K562 (cell line): ENCODE results near the gene HLA-DQB1. TPM values are rescaled to one million over a fixed set of nuclear protein-coding genes. Genes with fewer than 3 reads are reported as not detected.

Source experiments
- ATAC-seq: fragments of 200-7000 bp; cut with Tn5 transposase; 3 replicates; pipeline ENCODE4 v1.9.1; 2020; ENCODE audit warnings: moderate library complexity
- BruUV-seq: library from RNA; stranded (reverse); fragments of 400-500 nt; replicated peaks from 2 replicates; lab custom pipeline; 2021; lab: Mats Ljungman, UMichigan
- CTCF ChIA-PET: fragments of 300-600 bp; formaldehyde crosslinking; extraction: SDS; loops from one replicate; lab custom pipeline; 2021; ENCODE audit warnings: low intra/inter-chr PET ratio; lab: Yijun Ruan, JAX
- POLR2A ChIA-PET: fragments of 300-600, 350-650 bp; sonication (Branson Sonifier 250); formaldehyde crosslinking; extraction: SDS; loops from one replicate; lab custom pipeline; 2021; ENCODE audit warnings: antibody characterized with exemption, inconsistent platforms; lab: Yijun Ruan, JAX
- DNase-seq, 4 experiments: peaks; one replicate each; pipeline versions ENCODE4 v3.0.0 to v3.0.0-alpha.2; 2011 to 2018; ENCODE audit warnings: low spot score in 3 of 4, mixed read lengths in 3 of 4; ENCODE audit errors: extremely low read depth in 1 of 4
- FAIRE-seq: peaks from 2 replicates; lab custom pipeline; 2011; peaks lifted over from hg19 to GRCh38; lab: Jason Lieb, UNC
- H2AFZ ChIP-seq: 2 replicates; pipeline ENCODE4 v1.6.0; 2011; ENCODE audit warnings: low read depth, low read length, control low read depth, inconsistent platforms
- H3K27ac ChIP-seq: fragments of 200-600 bp; 3 replicates; pipeline ENCODE4 v1.8.0; 2011; ENCODE audit warnings: low read depth, mild to moderate bottlenecking, control low read depth, inconsistent platforms, low read length, moderate library complexity, mixed read lengths; ENCODE audit errors: extremely low read depth
- H3K27me3 ChIP-seq, 2 experiments: fragments of 300-600 bp in 1 of 2; 2 replicates in 1 of 2; 3 replicates in 1 of 2; pipeline versions ENCODE4 v1.6.0 to v1.8.0; 2011; ENCODE audit warnings: inconsistent platforms in 2 of 2, low read length in 2 of 2, mild to moderate bottlenecking in 1 of 2, mixed read lengths in 1 of 2, moderate library complexity in 1 of 2; ENCODE audit not compliant: control insufficient read depth in 2 of 2, insufficient read depth in 2 of 2
- H3K36me3 ChIP-seq: fragments of 300-600 bp; 3 replicates; pipeline ENCODE4 v1.8.0; 2011; ENCODE audit warnings: mild to moderate bottlenecking, low read length, inconsistent platforms; ENCODE audit not compliant: control insufficient read depth, insufficient read depth
- H3K4me1 ChIP-seq, 2 experiments: fragments of 200-600 bp in 1 of 2; replicated peaks in 1 of 2; 2 replicates in 1 of 2; 3 replicates in 1 of 2; pipeline versions ENCODE4 v1.5.1 to v1.8.0; 2011; ENCODE audit warnings: inconsistent platforms in 2 of 2, low read length in 2 of 2, mild to moderate bottlenecking in 1 of 2, mixed read lengths in 1 of 2, moderate library complexity in 1 of 2; ENCODE audit not compliant: control insufficient read depth in 2 of 2, insufficient read depth in 2 of 2
- H3K4me2 ChIP-seq: 2 replicates; pipeline ENCODE4 v1.6.1; 2011; ENCODE audit warnings: low read length, control low read depth, inconsistent platforms, mixed read lengths; ENCODE audit not compliant: insufficient read depth
- H3K4me3 ChIP-seq: fragments of 200-600 bp; sonication (generic), shearing (Covaris generic); 2 replicates; pipeline ENCODE4 v1.5.1; 2016; ENCODE audit warnings: control low read depth, inconsistent platforms
- H3K79me2 ChIP-seq: fragments of 200-600 bp; 3 replicates; pipeline ENCODE4 v1.8.0; 2011; ENCODE audit warnings: low read length, inconsistent platforms; ENCODE audit not compliant: control insufficient read depth, insufficient read depth
- H3K9ac ChIP-seq, 2 experiments: 2 replicates each; pipeline versions ENCODE4 v1.6.0 to v1.6.1; 2011; ENCODE audit warnings: low read depth in 2 of 2, low read length in 2 of 2, control low read depth in 1 of 2, inconsistent platforms in 1 of 2, mild to moderate bottlenecking in 1 of 2, mixed read lengths in 1 of 2; ENCODE audit not compliant: insufficient read depth in 1 of 2
- H3K9me1 ChIP-seq: one replicate; pipeline ENCODE4 v1.6.0; 2011; ENCODE audit warnings: inconsistent platforms, mild to moderate bottlenecking, low read length, moderate library complexity; ENCODE audit not compliant: control insufficient read depth, insufficient read depth
- H3K9me3 ChIP-seq: replicated peaks from 2 replicates; pipeline ENCODE4 v1.5.1; 2011; ENCODE audit warnings: low read depth, low read length, inconsistent platforms; ENCODE audit not compliant: control insufficient read depth, insufficient read depth
- H4K20me1 ChIP-seq: replicated peaks from 2 replicates; pipeline ENCODE4 v1.6.1; 2011; ENCODE audit warnings: low read length, inconsistent platforms, mixed read lengths; ENCODE audit not compliant: control insufficient read depth, insufficient read depth
- BRF2 ChIP-seq: IDR thresholded peaks from 3 replicates; pipeline ENCODE4 v1.6.1; 2011; ENCODE audit warnings: borderline replicate concordance, mild to moderate bottlenecking; ENCODE audit not compliant: insufficient read length, insufficient read depth
- ESRRB ChIP-seq: fragments of 250-450 bp; sonication (Bioruptor Pico); IDR thresholded peaks from 2 replicates; pipeline ENCODE4 v1.5.0; 2020; ENCODE audit warnings: mild to moderate bottlenecking, moderate library complexity, borderline replicate concordance
- HCFC1 ChIP-seq: IDR thresholded peaks from 2 replicates; pipeline ENCODE4 v1.6.1; 2012; ENCODE audit warnings: low read depth, low read length, improper control_type of control experiment
- HES1 ChIP-seq: fragments of 450-650 bp; IDR thresholded peaks from 2 replicates; pipeline ENCODE4 v1.6.1; 2016; ENCODE audit warnings: low read depth, mild to moderate bottlenecking, moderate library complexity
- IRF1 ChIP-seq: sonication (generic); formaldehyde crosslinking; IDR thresholded peaks from 2 replicates; pipeline ENCODE4 v1.8.0; 2022; ENCODE audit warnings: missing genetic modification reagents, mild to moderate bottlenecking, borderline replicate concordance
- MITF ChIP-seq: IDR thresholded peaks from 2 replicates; pipeline ENCODE4 v1.6.1; 2014; ENCODE audit warnings: antibody characterized with exemption
- NFATC3 ChIP-seq: fragments of 450-650 bp; IDR thresholded peaks from 2 replicates; pipeline ENCODE4 v1.6.1; 2017; ENCODE audit warnings: mild to moderate bottlenecking
- PRDM10 ChIP-seq: fragments of 450-650 bp; IDR thresholded peaks from 2 replicates; pipeline ENCODE4 v1.6.1; 2018; ENCODE audit not compliant: partially characterized antibody
- RCOR1 ChIP-seq, 2 experiments: IDR thresholded peaks; 2 replicates each; pipeline ENCODE4 v1.6.1; 2012; ENCODE audit warnings: low read depth in 2 of 2, low read length in 2 of 2, borderline replicate concordance in 1 of 2, improper control_type of control experiment in 1 of 2
- SRSF7 ChIP-seq: fragments of 200-400 bp; formaldehyde crosslinking; optimal IDR thresholded peaks from 2 replicates; pipeline ENCODE3; 2017; ENCODE audit warnings: mild to moderate bottlenecking, low read depth, low read length
- XRCC5 ChIP-seq: fragments of 200-400 bp; formaldehyde crosslinking; IDR thresholded peaks from 2 replicates; pipeline ENCODE4 v1.6.1; 2017; ENCODE audit warnings: low read depth, mild to moderate bottlenecking, low read length
- ZC3H8 ChIP-seq: fragments of 450-650 bp; IDR thresholded peaks from 2 replicates; pipeline ENCODE4 v1.6.1; 2017
- ZNF165 ChIP-seq: fragments of 250-450 bp; sonication (Bioruptor Pico); IDR thresholded peaks from 2 replicates; pipeline ENCODE4 v1.4.0; 2020; ENCODE audit warnings: borderline replicate concordance
- ZNF511 ChIP-seq: sonication (generic); formaldehyde crosslinking; IDR thresholded peaks from 2 replicates; pipeline ENCODE4 v1.8.0; 2022; ENCODE audit warnings: mild to moderate bottlenecking, missing genetic modification reagents
- ZNF717 ChIP-seq: fragments of 250-450 bp; sonication (Bioruptor Pico); IDR thresholded peaks from 2 replicates; pipeline ENCODE4 v1.5.0; 2021
- WGBS: fragments of 100-300 bp; shearing (Covaris generic); methylation state at CpG from one replicate; pipeline ENCODE4 v1.1.6; 2016; ENCODE audit warnings: low coverage, mixed read lengths; ENCODE audit not compliant: insufficient coverage; ENCODE audit errors: missing lambda C conversion rate; 5-methylcytosine and 5-hydroxymethylcytosine counted together
- in situ Hi-C: fragments of 300-500 bp; cut with MboI; formaldehyde crosslinking; loops from 4 replicates; pipeline ENCODE4 v1.15.0; 2018; ENCODE audit warnings: inconsistent platforms, mixed read lengths
- intact Hi-C: fragments of 100-400 bp; cut with micrococcal nuclease; formaldehyde crosslinking; loops from 2 replicates; pipeline ENCODE4 v1.14.2; 2022
- polyA plus RNA-seq, 8 experiments: library from polyadenylated mRNA; depleted of rRNA in 4 of 8; stranded (reverse) in 5 of 8; unstranded in 3 of 8; fragments of >200 nt; fragmentation: Nextera tagmentation in 2 of 8; fragmentation: Illumina TruSeq in 1 of 8; extraction: Ambion mirVana in 2 of 8; extraction: Trizol in 1 of 8; gene quantifications; 2 replicates each; pipeline versions ENCODE4 v1.2.1 to v1.2.3, GENCODE V29; 2011 to 2014; ENCODE audit warnings: inconsistent platforms in 1 of 8, missing spikeins in 1 of 8
- total RNA-seq, 7 experiments: library from RNA; depleted of rRNA in 6 of 7; stranded (reverse); fragments of >200 nt in 6 of 7; fragmentation: Illumina TruSeq in 2 of 7; extraction: Trizol in 2 of 7; gene quantifications; 2 replicates each; pipeline versions ENCODE4 v1.2.1 to v1.2.3, GENCODE V29; 2011 to 2021; ENCODE audit warnings: low replicate concordance in 1 of 7

Gene HLA-DQB1
- total and polyA plus RNA-seq, 9 of the 15 experiments (the other 6 are each of a cell fraction or from before 2014, with no cell fraction given), result 0.29 TPM; not detected in 8

GRCh38 chr6:32655203-32655710 is 11.2 kb downstream of the HLA-DQB1 start:
- TF ChIP-seq HCFC1 (no peak), MITF (no peak), ZNF165 (CRISPR knock-in tag) (no peak), ZC3H8 (no peak), HES1 (no peak), IRF1 (no peak), PRDM10 (no peak), NFATC3 (no peak), XRCC5 (no peak), ZNF717 (CRISPR knock-in tag) (no peak), ESRRB (no peak), BRF2 (no peak), RCOR1 (IDR thresholded peaks at IDR 0.05; ENCODE audit: borderline replicate concordance in 1 of 2, low read depth in 2 of 2, low read length in 2 of 2) (no peak), SRSF7 (no peak), ZNF511 (CRISPR knock-in tag) (no peak)
- no peaks in the 10 kb centered on the region for H3K36me3 ChIP-seq
- H3K27me3 ChIP-seq, result no peaks in the 10 kb centered on the region
- H3K79me2 ChIP-seq, result no peaks in the 10 kb centered on the region
- DNase-seq, result no peak
- H3K9me3 ChIP-seq, result no peaks in the 10 kb centered on the region
- ATAC-seq, result no peak
- BruUV-seq, result no TSS peak
- intact Hi-C loops, result no loop called here
- ChIA-PET CTCF (no interaction called here), POLR2A (no interaction called here)
- no peaks in the 10 kb centered on the region for H3K4me1 ChIP-seq
- 0% methylated on average over 2 of the region's 2 CpGs for WGBS
- H4K20me1 ChIP-seq, result no peaks in the 10 kb centered on the region
- no peak overlapping the region for H2AFZ ChIP-seq
- in situ Hi-C loops, result no loop called here
- no peak for FAIRE-seq
- H3K9me1 ChIP-seq, result no peaks in the 10 kb centered on the region
- no peak overlapping the region for H3K9ac ChIP-seq
- H3K4me2 ChIP-seq, result no peak overlapping the region
- H3K27ac ChIP-seq, result no peak overlapping the region
- no peak overlapping the region for H3K4me3 ChIP-seq
